GM12891 (cell line): Measurements from ENCODE around the gene MTG2.

Experiments
- POLR2A ChIP-seq: IDR thresholded peaks from 2 replicates; pipeline ENCODE4 v1.6.1; 2011; ENCODE audit warnings: low read depth, low read length, control low read depth
- POLR2AphosphoS5 ChIP-seq: IDR thresholded peaks from 2 replicates; pipeline ENCODE4 v1.6.1; 2011; ENCODE audit warnings: low read depth, low read length, control low read depth
- SPI1 ChIP-seq: IDR thresholded peaks from 2 replicates; pipeline ENCODE4 v1.6.1; 2011; ENCODE audit warnings: low read depth, low read length, control low read depth

GRCh38 chr20:62174870-62175624 is 7.8 kb upstream of the MTG2 start:
- TF ChIP-seq POLR2A (no peak), POLR2AphosphoS5 (no peak), SPI1 (no peak)
